Measurements from ENCODE around the gene TIMM22.

TIMM22 gene

DNA sequence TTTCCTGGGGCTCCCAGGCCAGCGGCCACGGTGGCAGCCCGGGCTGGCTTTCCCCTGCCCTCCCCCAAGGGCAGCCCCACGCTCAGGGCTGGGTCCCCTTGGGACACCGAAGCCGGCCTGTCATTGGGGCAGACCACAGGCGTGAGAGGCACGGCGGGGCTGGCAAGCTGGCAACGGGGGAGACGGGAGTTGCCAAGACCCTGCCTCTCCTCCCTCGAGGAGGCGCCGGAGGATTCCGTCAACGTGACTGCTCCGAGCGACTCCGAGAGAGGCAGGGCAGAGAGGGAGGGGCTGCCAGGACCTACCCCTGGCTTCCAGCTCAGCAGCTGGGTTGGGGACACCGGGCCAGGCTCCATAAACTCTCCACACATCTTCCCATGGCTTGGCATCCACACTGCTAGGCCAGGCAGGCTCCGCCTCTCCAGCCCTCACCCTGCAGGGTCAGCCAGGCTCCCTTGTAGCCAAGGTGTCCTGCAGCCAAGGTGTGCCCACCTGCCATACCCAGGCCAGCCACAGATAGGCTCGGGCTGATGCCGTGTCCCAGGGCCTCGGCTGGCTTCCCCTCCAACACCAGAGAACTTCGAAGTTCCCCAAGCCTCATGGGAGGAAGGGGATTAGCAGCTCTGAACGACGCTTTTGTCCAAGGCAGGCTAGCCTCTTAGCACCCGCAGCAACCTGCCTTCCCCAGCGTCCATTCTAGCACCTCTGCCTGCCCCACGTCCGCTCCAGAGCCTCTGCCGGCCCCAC is 25.5 kb downstream of the TIMM22 start:
- DNase-seq = no peak

DNA sequence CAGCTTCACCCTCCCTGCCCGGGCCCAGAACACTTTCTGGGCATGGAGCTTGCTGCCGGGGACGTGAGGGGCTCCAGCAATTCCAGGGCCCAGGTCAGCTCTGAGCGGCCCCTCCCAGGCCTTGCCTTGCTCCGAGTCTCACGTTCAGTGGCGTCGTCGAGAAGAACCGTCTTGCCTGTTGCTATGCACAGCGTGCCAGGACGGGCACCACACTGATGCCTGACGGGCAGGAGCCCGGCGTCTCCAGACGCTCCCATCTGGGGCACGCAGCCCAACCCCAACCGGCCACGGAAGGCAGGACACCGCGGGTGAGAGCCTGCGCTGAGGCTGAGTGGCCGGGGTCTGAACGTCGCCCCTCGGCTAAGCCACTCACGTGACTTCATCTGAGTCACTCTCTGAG is 27.1 kb downstream of the TIMM22 start:
- no peak for DNase-seq

DNA sequence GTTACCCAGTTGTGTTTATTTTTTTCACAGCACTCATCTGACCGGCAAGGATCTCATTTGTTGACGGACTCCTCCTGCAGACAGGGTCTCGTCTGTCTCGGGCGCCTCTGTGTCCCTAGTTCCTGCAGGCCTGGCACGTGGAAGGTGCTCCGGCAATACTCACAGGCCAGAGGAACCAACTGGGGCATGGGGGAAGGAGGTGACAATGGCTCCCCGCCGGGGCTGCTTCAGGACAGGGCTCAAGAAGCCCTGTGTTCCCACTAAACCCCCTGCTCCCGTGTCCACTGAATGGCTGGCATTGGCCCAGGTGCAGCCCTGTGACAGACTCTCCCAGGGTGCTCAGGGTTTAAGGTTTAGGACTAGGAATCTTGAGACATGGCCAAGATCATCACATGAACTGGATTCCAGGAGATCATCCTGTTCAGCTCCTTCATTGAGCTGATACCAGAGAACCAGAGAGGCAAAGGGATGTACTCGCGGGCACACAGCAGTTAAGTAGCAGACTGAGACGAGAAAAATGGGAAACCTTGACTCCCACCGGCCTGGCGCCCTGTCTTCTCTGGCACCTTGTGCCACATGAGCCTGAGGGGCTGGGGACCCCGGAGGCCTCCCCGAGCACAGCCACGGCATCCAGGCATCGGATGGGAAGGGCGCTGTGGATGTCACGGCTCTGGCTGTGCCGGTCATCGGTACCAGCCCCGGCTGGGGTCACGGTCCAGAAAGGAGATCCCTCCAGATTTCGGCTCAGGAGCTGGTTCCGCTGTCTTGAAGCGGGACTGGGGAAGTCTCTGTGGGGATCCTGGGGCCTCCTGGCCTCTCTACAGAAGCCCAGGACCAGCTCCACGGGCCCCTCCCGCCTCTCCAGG is 29.0 kb downstream of the TIMM22 start:
- no peak for DNase-seq

DNA sequence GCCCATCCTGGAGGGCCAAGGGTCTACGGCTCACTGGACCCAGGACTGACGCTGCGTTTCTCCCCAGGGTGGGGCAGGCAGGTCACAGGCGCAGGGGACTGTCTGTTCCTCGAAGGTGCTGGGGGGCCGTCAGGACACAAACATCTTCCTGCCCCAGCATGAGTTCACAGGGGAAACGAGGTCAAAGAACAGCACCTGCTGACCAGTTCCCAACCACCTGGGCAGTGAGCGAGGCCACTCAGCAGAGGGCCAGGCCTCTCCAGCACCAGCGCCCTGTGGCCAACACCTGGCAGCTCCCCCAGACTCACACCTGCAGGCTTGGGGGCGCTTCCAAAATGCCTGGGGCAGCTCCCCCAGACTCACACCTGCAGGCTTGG is 29.7 kb downstream of the TIMM22 start:
- DNase-seq = no peak

DNA sequence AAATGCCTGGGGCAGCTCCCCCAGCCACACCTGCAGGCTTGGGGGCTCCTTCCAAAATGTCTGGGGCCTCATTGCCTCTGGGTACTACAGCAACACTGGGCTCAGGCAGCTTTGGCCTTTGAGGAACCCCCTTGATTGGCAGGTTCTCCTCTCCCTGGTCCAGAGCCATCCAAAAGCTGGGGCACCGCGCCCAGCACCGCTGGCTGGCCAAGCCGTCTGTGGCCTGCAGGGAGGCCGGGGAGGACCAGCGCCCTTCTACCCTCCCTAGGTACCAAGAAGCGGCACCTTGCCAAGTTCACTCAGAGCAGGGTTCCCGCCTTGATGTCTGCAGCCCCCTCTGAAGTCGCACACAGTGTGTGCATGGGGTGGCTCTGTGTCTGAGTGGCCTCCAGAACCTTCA is 30.1 kb downstream of the TIMM22 start:
- no peak for DNase-seq

DNA sequence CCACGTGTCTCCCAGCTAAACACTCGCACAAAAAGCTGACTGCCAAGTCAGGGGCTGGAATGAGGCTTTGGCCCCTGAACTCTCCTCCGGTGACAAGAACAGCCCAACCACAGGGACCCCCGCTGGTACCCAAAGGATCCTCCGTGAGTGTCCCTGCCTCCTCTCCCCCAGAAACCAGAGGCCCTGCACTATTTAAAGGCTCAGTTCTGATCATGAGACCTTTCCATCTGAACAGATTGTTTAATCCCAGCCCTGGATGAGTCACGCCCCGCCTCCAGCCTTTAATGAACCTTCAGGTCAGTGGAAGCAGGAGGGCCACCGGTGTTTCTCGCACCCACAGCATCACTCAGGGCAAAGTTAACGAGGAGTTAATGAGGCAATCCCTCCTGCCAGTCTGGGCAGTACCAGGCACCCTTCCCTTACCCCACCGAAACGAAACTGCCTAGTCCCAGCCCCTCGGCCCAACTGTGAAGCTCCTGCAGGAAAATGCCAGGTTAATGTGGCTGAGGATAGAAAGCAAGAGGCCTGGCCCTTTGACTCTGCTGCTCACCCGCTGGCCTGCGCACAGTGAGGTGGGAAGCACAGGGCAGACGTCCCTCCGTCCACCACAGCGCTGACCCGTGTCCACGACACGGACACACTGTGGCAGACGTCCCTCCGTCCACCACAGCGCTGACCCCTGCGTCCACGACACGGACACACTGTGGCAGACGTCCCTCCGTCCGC is 32.4 kb downstream of the TIMM22 start:
- DNase-seq = no peak

GRCh38 chr17:1029922-1030644 is 33.2 kb downstream of the TIMM22 start:
- no peak for DNase-seq

GRCh38 chr17:1030684-1031532 is 34.0 kb downstream of the TIMM22 start:
- DNase-seq = no peak

DNA sequence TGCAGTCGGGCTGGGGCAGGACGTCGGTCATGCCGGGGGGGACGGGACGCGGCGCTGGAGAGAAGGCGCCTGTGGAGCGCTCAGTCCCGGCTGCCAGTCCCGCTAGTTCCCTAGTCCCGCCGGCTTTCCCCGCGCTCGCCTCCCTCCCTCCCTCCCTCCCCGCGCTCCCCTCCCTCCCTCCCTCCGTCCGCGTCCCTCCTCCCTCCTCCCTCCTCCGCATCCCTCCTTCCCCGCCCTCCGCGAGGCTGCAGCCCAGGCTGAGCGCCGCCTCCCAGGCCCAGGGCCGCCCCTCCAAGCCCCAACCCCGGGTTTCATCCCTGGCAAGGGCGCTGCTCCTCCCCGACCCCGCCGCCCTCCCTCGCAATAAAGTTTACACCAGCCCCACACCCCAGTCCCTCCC is 34.8 kb downstream of the TIMM22 start:
- no peak for DNase-seq

GRCh38 chr17:1032391-1032790 is 35.5 kb downstream of the TIMM22 start:
- no peak for DNase-seq

DNA sequence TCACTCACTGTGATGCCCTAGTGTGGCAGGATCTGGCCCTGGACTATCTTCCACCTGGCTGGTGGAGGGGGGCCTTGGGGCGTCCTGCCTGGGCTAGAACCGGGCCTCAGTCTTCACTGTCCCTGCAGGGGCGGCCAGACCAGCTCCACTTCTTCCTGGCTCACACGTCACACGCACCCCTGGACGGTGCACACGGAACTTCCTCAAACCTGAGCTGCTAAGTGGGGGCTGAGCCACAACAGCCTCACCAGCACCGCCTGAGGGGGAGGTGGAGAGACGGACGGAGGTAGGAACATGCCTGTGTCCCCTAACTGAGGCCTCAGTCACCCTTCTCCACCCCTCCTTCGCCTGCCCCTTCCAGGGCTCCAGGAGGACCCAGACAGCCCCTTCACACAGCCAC is 36.6 kb downstream of the TIMM22 start:
- DNase-seq = no peak

DNA sequence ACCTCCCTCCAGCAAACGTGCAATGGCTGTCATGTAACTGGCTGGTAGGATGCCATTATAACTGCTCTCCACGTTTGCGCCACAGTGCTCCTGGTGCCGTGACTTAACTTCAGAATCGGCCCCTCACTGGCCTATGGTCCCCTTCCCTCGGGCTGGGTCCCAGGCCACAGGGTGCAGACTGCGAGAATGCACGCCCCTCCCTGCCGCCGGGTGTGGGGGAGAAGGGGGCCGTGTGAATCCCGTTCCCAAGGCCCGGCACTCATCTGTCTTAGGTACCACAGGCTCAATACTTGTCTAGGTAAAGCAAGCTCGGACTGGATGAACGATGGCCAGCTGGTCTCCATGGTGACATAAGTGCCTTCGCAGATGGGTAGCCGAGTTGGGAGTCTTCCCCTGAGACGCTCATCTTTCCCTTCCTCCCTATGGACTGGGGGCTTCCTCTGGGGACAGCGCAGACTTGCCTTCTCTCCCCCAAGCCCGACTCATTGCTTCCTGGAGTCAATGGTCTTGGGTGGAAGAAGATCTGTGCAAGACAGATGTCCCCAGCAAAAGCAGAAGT is 37.8 kb downstream of the TIMM22 start:
- DNase-seq = no peak

DNA sequence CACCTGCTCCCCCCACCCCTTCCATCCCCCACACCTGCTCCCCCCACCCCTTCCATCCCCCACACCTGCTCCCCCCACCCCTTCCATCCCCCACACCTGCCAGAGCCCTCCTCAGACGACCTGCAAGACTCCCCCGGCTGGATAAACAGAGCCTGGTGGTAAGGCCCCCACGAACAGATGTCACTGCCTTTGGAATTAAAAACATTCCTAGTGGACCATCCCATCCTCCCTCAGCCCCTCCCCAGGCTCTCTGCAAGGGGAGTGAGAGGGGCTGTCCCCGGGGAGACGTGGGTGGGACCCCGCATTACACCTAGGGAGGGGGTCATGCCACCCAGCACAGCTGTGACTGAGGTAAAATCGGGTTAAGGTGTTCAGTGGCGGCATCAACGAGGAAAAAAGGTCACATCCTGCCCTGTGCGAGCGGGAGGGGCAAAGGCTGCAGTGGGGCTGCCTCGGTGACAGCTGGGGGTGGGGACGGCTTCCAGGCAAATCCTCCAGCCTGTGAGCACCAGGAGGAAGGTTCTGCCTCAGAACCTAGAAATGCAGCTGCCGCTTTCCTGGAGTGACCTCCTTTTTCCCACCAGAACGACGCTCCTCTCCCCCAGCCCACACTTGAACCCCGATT is 38.7 kb downstream of the TIMM22 start:
- DNase-seq = no peak

- DNase-seq = no peak
These were observed 39.4 kb downstream of the TIMM22 start for GRCh38 chr17:1036171-1036844.

DNA sequence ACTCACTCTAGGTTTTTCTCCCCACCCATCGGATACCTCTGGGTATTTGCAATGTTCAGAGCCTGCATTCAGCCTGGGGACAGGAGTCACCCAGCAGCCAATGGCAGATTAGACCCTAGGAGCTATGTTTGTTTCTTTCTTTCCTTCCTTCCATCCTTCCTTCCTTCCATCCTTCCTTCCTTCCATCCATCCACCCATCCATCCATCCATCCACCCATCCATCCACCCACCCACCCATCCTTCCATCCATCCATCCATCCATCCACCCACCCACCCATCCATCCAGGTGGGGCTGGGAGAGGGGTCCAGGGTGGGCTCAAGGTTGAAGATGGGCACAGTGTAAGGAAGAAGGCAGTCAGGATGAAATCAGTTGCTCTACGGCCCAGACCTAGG is 39.9 kb downstream of the TIMM22 start:
- no peak for DNase-seq

DNA sequence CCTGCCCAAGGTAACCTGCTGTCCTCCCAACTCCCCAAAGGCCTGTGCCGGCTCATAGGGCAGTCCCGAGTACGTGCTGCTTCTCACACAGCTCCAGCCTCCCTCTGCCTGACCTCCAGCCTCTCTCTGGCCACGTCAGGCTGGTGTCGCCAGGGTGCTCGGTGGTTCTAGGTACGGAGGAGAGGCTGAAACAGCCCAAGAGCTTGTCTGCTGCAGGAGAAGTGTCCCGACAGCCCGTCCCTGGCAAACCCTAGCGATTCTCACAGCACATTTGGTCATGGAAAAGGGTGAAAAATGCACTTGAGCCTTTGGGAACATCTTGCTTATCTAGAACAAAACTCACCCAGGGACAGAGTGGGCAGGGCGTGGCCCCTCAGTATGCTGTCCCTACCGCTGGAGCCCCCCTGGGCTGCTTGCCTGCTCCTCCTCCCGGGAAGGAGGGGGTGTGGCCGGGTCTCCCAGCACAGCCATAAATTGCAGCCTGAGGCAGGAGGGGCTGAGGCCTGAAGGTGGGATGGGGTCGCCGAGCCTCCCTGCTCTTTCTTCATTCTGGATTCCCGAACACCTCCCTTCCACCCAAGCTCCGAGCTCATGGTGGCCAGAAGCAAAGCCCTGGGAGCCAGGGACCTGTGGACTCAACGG is 40.4 kb downstream of the TIMM22 start:
- no peak for DNase-seq

DNA sequence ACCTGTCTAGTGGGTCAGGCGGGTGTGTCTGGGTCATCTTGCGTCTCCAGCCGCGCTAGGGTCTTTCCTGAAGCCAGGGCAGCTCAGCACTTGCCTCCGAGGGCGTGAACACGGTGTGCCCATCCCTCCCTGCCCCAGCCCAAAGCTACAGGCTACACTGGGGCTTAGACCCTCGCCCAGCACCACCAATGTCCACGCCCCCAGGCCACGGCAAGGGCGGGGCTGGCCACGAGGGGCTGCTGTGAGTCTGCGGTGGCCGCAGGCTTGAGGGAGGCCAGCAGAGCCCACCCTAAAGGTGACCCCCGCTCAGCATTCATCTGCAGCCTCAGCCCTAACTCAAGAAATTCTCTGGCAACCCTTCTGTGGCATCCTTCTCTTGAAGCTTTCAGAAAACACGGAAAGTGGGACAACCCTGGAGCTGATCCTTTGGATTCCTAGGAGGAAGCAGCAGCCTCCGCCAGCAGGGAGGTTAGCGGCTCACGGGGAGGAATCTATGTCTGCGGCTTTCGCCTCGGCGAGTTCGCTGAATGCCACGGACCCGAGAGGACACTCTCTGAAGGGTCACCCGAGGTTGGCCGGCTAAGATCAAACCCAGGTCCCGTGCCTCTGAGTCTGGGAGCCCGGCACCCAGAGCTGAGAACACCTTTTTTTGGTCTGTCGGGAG is 41.7 kb downstream of the TIMM22 start:
- no peak for DNase-seq

- no peak for DNase-seq
These were observed 42.2 kb downstream of the TIMM22 start for GRCh38 chr17:1039123-1039507.

DNA sequence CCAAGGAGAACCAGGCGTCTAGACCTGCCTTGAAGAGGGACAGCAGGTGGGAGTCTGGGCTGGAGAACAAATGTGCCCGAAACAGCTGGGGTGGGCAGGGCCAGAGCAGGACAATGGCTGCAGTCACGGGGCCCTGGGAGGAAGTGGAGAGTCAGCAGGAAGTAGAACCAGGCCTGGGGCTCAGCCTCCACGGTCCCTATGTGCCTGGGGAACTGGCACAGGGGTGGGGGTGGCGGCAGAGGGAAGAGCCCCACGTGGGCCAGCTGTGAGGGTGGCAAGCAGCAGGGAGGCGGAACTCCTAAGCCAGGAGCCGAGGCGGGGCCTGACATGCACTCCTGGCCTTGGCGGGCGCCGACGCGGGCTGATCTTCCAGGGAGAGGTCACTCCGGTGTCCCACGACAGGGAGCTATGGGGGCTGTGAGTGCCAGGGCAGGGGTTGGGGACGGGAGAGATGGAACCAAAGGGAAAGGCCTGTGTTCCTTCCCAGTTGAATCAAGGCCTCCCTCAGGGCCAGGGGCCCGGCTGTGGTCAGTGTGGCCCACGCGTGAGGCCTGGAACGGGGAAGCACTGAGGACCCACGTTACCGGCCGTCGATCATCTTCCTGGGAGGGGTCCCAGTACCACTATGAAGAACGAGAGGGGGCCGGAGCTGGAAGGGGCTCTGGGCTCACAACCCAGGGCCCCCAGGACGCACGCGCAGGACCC is 42.7 kb downstream of the TIMM22 start:
- DNase-seq = peak; percentile 18 to 77

All from CD4-positive, alpha-beta T cell treated with Interleukin-4 for 1 hour (primary cell).